Astrocyte (in vitro differentiated cells and primary cell): ENCODE measurements around the gene GMDS.

Experiments used
- CTCF ChIP-seq: IDR thresholded peaks from 2 replicates; pipeline ENCODE4 v1.5.1; 2011; ENCODE audit warnings: low read depth, mild to moderate bottlenecking, inconsistent platforms, low read length, moderate library complexity; ENCODE audit not compliant: insufficient read depth
- EZH2 ChIP-seq: IDR thresholded peaks from 2 replicates; pipeline ENCODE4 v1.6.1; 2012; ENCODE audit warnings: mild to moderate bottlenecking, low read length, inconsistent platforms; ENCODE audit not compliant: insufficient read depth

- TF ChIP-seq CTCF (no peak), EZH2 (no peak)
These were observed 447.6 kb downstream of the GMDS start for GRCh38 chr6:1797801-1798200.
